ENCODE results near the gene SHISA8. TPM values are rescaled to one million over a fixed set of nuclear protein-coding genes. Genes with fewer than 3 reads are reported as not detected.
A peak's percentile ranks its signal among the peaks of the same experiment; 100 is the strongest.

SHISA8 gene
- total RNA-seq, 1 donor from 2014 or later: not detected

DNA sequence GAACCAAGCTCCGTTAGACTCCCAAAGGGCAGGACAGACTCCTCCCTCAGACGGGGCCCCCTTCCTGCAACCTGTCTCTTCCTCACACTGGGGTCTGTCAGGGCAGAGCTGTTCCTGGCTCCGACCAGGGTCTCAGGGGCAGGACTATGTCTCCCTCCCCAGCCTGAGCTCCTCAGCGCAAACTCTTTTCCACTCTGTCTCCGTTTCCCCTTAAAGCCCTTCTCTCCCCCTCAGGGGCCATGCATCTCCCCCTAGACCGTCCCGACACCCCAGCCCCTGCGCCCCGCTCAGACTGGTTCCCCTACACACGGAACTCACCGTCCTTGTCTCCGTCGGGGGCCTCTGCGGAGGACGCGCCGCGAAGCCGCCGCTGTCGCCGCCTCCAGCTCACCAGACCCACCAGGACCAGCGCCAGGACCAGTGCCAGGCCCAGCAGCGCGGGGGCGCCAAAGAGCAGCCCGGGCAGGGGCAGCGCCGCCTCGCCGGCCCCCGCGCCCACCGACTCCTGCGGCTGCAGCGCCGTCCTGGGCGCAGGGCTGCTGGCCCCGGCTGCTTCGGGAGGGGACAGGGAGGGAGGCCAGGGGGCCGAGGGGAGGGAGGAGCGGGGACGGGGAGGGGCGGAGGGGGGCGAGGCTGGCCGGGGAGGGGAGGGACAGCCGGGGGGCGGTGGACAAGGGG lies 11.0 kb upstream of the SHISA8 start:
- H3K27me3 Mint-ChIP-seq (ENCODE audit: low read depth): peaks cover 13% of the 10 kb centered on the region

DNA sequence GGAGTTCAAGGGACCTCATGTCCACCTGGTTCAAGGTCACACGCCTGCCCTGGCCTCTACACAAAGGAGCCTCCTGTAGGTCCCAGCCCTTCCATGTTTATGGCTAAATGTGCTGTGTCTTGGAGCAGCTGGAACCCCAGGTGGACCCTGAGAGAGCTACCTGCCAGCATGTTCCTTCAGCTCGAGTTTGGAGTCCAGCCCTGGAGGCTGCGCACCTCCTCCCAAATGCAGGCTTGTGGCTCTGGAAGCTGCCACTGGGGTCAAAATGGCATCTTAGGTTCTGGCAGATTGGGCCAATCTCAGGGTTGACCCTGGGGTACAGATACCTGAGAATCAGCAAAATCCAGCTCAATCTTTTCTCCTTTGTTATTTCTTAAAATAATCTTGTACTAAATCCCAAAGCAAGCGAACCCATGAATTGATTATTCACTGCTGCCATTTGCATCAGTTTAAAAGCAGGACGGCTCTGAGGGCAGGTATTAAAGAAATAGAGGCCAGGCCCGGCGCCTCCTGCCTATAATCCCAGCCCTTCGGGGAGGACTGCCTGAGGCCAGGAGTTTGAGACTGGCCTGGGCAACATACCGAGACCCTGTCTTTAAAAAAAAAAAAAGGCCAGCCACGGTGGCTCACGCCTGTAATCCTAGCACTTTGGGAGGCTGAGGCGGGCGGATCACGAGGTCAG lies 8.9 kb upstream of the SHISA8 start:
- peaks cover 4% of the 10 kb centered on the region for H3K4me1 Mint-ChIP-seq (ENCODE audit: low read depth)
- DNase-seq (ENCODE audit: low spot score): no peak
- H3K36me3 Mint-ChIP-seq (ENCODE audit: low read depth): no peaks in the 10 kb centered on the region
- H3K27me3 Mint-ChIP-seq (ENCODE audit: low read depth): peaks cover 13% of the 10 kb centered on the region
- H3K9me3 Mint-ChIP-seq (ENCODE audit: low read depth): no peaks in the 10 kb centered on the region
- H3K27ac Mint-ChIP-seq (ENCODE audit: unreplicated experiment): no peak overlapping the region
- no peak overlapping the region for H3K4me3 Mint-ChIP-seq (ENCODE audit: unreplicated experiment)
- TF ChIP-seq, protein P1, sequence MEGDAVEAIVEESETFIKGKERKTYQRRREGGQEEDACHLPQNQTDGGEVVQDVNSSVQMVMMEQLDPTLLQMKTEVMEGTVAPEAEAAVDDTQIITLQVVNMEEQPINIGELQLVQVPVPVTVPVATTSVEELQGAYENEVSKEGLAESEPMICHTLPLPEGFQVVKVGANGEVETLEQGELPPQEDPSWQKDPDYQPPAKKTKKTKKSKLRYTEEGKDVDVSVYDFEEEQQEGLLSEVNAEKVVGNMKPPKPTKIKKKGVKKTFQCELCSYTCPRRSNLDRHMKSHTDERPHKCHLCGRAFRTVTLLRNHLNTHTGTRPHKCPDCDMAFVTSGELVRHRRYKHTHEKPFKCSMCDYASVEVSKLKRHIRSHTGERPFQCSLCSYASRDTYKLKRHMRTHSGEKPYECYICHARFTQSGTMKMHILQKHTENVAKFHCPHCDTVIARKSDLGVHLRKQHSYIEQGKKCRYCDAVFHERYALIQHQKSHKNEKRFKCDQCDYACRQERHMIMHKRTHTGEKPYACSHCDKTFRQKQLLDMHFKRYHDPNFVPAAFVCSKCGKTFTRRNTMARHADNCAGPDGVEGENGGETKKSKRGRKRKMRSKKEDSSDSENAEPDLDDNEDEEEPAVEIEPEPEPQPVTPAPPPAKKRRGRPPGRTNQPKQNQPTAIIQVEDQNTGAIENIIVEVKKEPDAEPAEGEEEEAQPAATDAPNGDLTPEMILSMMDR (IDR thresholded peaks at IDR 0.05): no peak

More for the DNA sequence above, 11.0 kb upstream of the SHISA8 start:
- TF ChIP-seq, protein P1 (IDR thresholded peaks at IDR 0.05): peak; percentile 82
- peak overlapping the region; percentile 38 for H3K4me3 Mint-ChIP-seq (ENCODE audit: unreplicated experiment)
- no peak overlapping the region for H3K27ac Mint-ChIP-seq (ENCODE audit: unreplicated experiment)
- DNase-seq (ENCODE audit: low spot score): no peak
- H3K9me3 Mint-ChIP-seq (ENCODE audit: low read depth): no peaks in the 10 kb centered on the region
- H3K36me3 Mint-ChIP-seq (ENCODE audit: low read depth): no peaks in the 10 kb centered on the region
- H3K4me1 Mint-ChIP-seq (ENCODE audit: low read depth): peaks cover 4% of the 10 kb centered on the region

DNA sequence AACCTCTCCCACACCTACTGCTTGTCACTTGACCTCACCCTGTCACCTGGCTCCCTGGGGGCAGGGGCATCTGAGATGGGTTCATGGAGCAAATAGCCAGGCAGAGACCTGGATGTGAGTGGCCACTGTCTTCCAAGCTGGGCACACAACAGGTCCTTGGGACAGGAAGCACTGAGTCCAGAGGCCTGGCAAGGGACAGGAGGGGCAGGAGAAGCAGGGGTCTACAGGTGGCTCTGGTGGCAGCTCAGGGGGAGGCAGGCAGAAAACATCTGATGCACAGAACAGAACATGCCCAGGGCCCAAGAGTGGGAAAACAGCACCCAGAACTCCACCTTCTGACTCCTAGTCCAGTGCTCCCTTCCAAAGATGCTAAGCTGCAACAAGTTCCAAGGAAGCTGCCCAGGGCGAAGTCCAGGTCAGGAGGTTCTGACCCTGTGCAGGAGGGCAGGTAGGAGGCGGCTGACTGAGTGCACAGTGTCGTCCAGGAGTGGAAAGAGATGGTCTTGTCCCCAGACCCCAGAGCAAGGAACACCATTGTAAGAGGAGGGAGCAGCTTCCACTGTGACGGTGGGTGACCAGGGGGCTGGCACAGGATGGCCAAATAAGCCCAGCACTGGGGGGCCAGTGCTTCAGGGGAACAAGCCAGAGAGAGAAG lies 8.2 kb upstream of the SHISA8 start:
- peaks cover 9% of the 10 kb centered on the region for H3K4me1 Mint-ChIP-seq (ENCODE audit: low read depth)
- peaks cover 14% of the 10 kb centered on the region for H3K27me3 Mint-ChIP-seq (ENCODE audit: low read depth)
- H3K36me3 Mint-ChIP-seq (ENCODE audit: low read depth): no peaks in the 10 kb centered on the region
- TF ChIP-seq, protein P1 (IDR thresholded peaks at IDR 0.05): no peak
- no peak overlapping the region for H3K4me3 Mint-ChIP-seq (ENCODE audit: unreplicated experiment)
- no peak overlapping the region for H3K27ac Mint-ChIP-seq (ENCODE audit: unreplicated experiment)
- H3K9me3 Mint-ChIP-seq (ENCODE audit: low read depth): no peaks in the 10 kb centered on the region
- DNase-seq (ENCODE audit: low spot score): no peak

DNA sequence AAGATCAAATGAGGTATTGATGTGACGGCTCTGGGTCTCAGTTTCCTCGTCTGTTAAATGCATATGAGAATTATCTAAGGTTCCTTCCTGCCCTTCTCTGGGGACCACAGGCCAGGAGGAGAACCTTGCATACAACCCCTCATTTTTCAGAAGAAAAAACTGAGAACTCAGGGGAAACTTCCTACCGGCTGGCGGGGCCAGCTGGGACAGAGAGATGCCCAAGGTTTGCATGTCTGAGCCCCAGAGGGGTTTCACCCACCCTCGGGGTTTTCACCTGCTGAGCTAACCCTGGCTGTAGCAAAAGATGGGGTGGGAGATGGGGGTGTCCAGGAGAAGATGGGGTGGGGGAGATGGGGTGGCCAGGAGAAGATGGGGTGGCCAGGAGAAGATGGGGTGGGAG lies 7.5 kb upstream of the SHISA8 start:
- Mint-ChIP-seq H3K4me1 (ENCODE audit: low read depth) (peaks cover 12% of the 10 kb centered on the region), H3K27me3 (ENCODE audit: low read depth) (peaks cover 15% of the 10 kb centered on the region), H3K4me3 (ENCODE audit: unreplicated experiment) (no peak overlapping the region), H3K27ac (ENCODE audit: unreplicated experiment) (no peak overlapping the region), H3K9me3 (ENCODE audit: low read depth) (no peaks in the 10 kb centered on the region), H3K36me3 (ENCODE audit: low read depth) (no peaks in the 10 kb centered on the region)
- no peak for DNase-seq (ENCODE audit: low spot score)
- TF ChIP-seq, protein P1 (IDR thresholded peaks at IDR 0.05): no peak

DNA sequence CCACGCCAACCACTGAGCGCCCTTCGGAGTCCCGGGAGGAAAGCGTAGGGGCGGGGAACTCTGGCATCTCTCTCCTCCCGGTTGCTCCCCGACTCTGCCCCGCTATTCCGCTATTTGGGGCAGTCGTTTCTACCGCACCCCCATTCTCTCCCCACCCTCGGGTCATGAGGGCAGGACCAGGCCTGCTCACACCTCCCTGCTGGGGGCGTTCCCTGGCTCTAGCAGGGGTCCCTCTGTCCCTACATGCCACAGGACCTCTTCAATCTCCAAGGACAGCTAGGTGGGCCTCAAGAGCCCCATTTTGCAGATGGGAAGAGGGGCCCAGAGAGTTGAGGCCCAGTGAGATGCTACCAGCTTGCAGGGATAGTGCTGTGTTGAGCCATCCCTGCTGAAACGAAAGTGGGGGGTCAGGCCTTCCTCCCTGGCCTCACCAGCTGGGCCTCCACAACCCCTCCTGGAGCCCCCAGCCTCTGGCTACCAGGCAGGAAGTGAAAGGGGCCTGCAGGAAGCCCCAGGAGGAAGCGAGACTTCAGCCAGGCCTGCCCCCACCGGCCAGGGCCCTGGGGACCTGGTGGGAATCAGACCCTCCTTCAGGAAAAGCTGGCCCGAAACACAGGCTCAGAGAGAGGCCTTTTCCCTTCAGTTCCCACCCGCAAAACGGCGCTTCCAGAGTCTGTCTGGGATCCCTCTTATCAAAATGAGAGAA lies 5.5 kb upstream of the SHISA8 start:
- TF ChIP-seq, protein P1 (IDR thresholded peaks at IDR 0.05): no peak
- Mint-ChIP-seq H3K36me3 (ENCODE audit: low read depth) (no peaks in the 10 kb centered on the region), H3K4me1 (ENCODE audit: low read depth) (peaks cover 8% of the 10 kb centered on the region), H3K27ac (ENCODE audit: unreplicated experiment) (no peak overlapping the region), H3K9me3 (ENCODE audit: low read depth) (no peaks in the 10 kb centered on the region), H3K4me3 (ENCODE audit: unreplicated experiment) (no peak overlapping the region), H3K27me3 (ENCODE audit: low read depth) (peaks cover 24% of the 10 kb centered on the region)
- DNase-seq (ENCODE audit: low spot score): no peak
